K562 (cell line): ENCODE measurements around the gene FAF2. TPM values are rescaled to one million over a fixed set of nuclear protein-coding genes. Genes with fewer than 3 reads are reported as not detected.
A peak's percentile ranks its signal among the peaks of the same experiment; 100 is the strongest.

Experiments
- FOXJ2 ChIP-seq: fragments of 200-800 bp; sonication (Bioruptor generic); IDR thresholded peaks from 2 replicates; pipeline ENCODE4 v1.6.1; 2016; ENCODE audit warnings: missing genetic modification characterization, missing compliant biosample characterization
- MCM3 ChIP-seq: fragments of 450-650 bp; IDR thresholded peaks from 2 replicates; pipeline ENCODE4 v1.6.1; 2016
- NFIC ChIP-seq: fragments of 450-650 bp; IDR thresholded peaks from 2 replicates; pipeline ENCODE4 v1.6.1; 2017; ENCODE audit warnings: mild to moderate bottlenecking, inconsistent platforms
- NR3C1 ChIP-seq: sonication (generic); formaldehyde crosslinking; IDR thresholded peaks from 2 replicates; pipeline ENCODE4 v1.8.1; 2022; ENCODE audit warnings: missing genetic modification reagents
- PHF20 ChIP-seq: fragments of 450-650 bp; IDR thresholded peaks from 2 replicates; pipeline ENCODE4 v1.6.1; 2018; ENCODE audit not compliant: partially characterized antibody
- SMAD2 ChIP-seq: fragments of 150-350 bp; IDR thresholded peaks from 2 replicates; pipeline ENCODE4 v1.6.1; 2014; ENCODE audit warnings: low read depth, mild to moderate bottlenecking, low read length
- SPI1 ChIP-seq: IDR thresholded peaks from 2 replicates; pipeline ENCODE4 v1.6.1; 2011; ENCODE audit warnings: low read depth, low read length, control low read depth, borderline replicate concordance
- STAG1 ChIP-seq: sonication (generic); formaldehyde crosslinking; IDR thresholded peaks from 2 replicates; pipeline ENCODE4 v1.5.0; 2020; ENCODE audit warnings: missing genetic modification reagents, borderline replicate concordance
- TSC22D4 ChIP-seq: fragments of 450-650 bp; IDR thresholded peaks from 2 replicates; pipeline ENCODE4 v1.6.1; 2016; ENCODE audit warnings: missing genetic modification characterization, missing biosample characterization, control low read depth
- ZHX1 ChIP-seq: fragments of 150-350 bp; conservative IDR thresholded peaks from 2 replicates; pipeline ENCODE4 v1.6.1; 2014; ENCODE audit warnings: low read length
- ZNF407 ChIP-seq: fragments of 450-650 bp; IDR thresholded peaks from 2 replicates; pipeline ENCODE4 v1.6.1; 2016; ENCODE audit warnings: low read depth
- ZNF507 ChIP-seq: conservative IDR thresholded peaks from 2 replicates; pipeline ENCODE4 v1.6.1; 2017; ENCODE audit warnings: missing genetic modification characterization, missing compliant biosample characterization
- ZNF551 ChIP-seq: fragments of 250-450 bp; sonication (Bioruptor Pico); IDR thresholded peaks from 2 replicates; pipeline ENCODE4 v1.5.0; 2021; ENCODE audit warnings: mild to moderate bottlenecking, moderate library complexity
- ZNF780A ChIP-seq: fragments of 250-450 bp; sonication (Bioruptor Pico); IDR thresholded peaks from 2 replicates; pipeline ENCODE4 v1.5.0; 2021; ENCODE audit warnings: mild to moderate bottlenecking
- ZSCAN29 ChIP-seq: fragments of 450-650 bp; IDR thresholded peaks from 2 replicates; pipeline ENCODE4 v1.6.1; 2017
- polyA plus RNA-seq, 8 experiments: library from polyadenylated mRNA; depleted of rRNA in 4 of 8; stranded (reverse) in 5 of 8; unstranded in 3 of 8; fragments of >200 nt; fragmentation: Nextera tagmentation in 2 of 8; fragmentation: Illumina TruSeq in 1 of 8; extraction: Ambion mirVana in 2 of 8; extraction: Trizol in 1 of 8; gene quantifications; 2 replicates each; pipeline versions ENCODE4 v1.2.1 to v1.2.3, GENCODE V29; 2011 to 2014; ENCODE audit warnings: inconsistent platforms in 1 of 8, missing spikeins in 1 of 8
- total RNA-seq, 7 experiments: library from RNA; depleted of rRNA in 6 of 7; stranded (reverse); fragments of >200 nt in 6 of 7; fragmentation: Illumina TruSeq in 2 of 7; extraction: Trizol in 2 of 7; gene quantifications; 2 replicates each; pipeline versions ENCODE4 v1.2.1 to v1.2.3, GENCODE V29; 2011 to 2021; ENCODE audit warnings: low replicate concordance in 1 of 7
- TF ChIP-seq, protein P1 (sequence below): sonication (generic); formaldehyde crosslinking; IDR thresholded peaks from 2 replicates; pipeline ENCODE4 v1.8.1; 2023; ENCODE audit warnings: mild to moderate bottlenecking, missing genetic modification reagents

Gene FAF2
- total and polyA plus RNA-seq, 9 of the 15 experiments (the other 6 are each of a cell fraction or from before 2014, with no cell fraction given) = 25.0 to 44.6 (median 36.1) TPM

DNA sequence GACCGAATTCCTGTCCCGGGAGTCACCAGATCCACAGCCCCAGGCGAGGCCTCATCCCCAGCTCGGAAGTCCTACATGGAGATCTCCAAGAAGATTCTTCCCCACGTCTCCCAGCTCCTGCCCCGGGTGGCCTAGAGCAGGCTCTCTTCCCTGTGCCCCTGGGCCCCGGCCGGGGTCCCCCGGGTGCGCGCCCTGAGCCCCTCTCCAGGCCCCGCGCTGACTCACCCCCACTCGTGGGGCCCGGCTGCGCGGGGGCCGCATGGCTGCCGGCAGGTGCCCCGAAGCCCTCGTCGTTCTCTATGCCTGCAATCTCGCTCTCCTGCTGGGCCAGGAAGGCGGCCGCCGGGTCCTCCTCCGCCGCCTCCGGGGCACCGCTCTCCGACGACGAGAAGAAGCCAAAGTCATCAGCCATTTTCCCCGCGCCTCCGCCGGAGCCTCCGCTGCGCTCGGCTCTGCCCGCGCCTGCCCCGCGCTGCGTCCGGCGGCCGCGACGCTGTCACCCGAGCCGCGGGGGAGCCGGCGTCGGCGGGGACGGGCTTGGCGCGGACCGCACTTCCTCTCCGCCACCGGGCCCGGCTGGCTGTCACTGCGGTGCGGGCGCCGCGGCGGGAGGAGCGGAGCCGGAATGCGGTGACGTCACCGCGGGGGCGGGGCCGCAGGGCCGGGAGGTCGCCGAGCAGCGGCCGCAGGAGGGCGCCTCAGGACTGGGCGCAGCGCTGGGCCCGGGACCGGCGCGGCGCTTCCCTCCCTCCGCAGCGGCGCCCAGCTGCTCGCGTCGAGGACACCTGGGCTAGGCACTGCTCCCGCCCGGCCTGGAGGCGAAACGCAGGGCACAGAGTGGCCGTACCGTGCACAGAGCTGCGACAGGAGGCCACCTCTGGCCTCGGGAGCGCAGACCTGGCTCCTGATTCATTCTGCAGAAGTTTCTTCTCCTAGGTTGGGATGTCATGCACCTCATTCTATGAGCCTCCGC lies 31.9 kb upstream of the FAF2 start, which contains the start of gene CLTB (continued):
- TF ChIP-seq ZNF407 = no peak
- TF ChIP-seq, protein P1, sequence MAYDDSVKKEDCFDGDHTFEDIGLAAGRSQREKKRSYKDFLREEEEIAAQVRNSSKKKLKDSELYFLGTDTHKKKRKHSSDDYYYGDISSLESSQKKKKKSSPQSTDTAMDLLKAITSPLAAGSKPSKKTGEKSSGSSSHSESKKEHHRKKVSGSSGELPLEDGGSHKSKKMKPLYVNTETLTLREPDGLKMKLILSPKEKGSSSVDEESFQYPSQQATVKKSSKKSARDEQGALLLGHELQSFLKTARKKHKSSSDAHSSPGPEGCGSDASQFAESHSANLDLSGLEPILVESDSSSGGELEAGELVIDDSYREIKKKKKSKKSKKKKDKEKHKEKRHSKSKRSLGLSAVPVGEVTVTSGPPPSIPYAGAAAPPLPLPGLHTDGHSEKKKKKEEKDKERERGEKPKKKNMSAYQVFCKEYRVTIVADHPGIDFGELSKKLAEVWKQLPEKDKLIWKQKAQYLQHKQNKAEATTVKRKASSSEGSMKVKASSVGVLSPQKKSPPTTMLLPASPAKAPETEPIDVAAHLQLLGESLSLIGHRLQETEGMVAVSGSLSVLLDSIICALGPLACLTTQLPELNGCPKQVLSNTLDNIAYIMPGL (CRISPR knock-in tag) = peak; percentile 78; the same call in 1 of the 2 replicates
- no peak for TF ChIP-seq ZHX1
- peak; percentile 69 for TF ChIP-seq STAG1 (CRISPR knock-in tag)
- TF ChIP-seq ZSCAN29 = peak; percentile 34; the same call in 1 of the 2 replicates
- TF ChIP-seq SMAD2 = no peak
- 0 out of 2 replicates have a peak, but pooled peaks have one; percentile 43 for TF ChIP-seq NR3C1 (CRISPR knock-in tag)
- no peak for TF ChIP-seq ZNF551 (CRISPR knock-in tag)
- TF ChIP-seq TSC22D4 (tag) = no peak
- no peak for TF ChIP-seq ZNF507
- peak; percentile 32 for TF ChIP-seq PHF20
- TF ChIP-seq MCM3 = no peak
- no peak; the same call in 1 of the 2 replicates for TF ChIP-seq FOXJ2 (tag)
- TF ChIP-seq NFIC = no peak
- no peak for TF ChIP-seq ZNF780A (CRISPR knock-in tag)
- TF ChIP-seq SPI1 = peak; percentile 89
